HCT116 (cell line): ENCODE data around the gene IL11RA. TPM values are rescaled to one million over a fixed set of nuclear protein-coding genes. Genes with fewer than 3 reads are reported as not detected.

Source experiments
- ATAC-seq: fragments of 200-7000 bp; cut with Tn5 transposase; 2 replicates; pipeline ENCODE4 v1.9.1; 2020; ENCODE audit warnings: mild to moderate bottlenecking, moderate library complexity
- BruUV-seq: library from RNA; stranded (reverse); fragments of 400-500 nt; replicated peaks from 2 replicates; lab custom pipeline; 2021; lab: Mats Ljungman, UMichigan
- CTCF ChIA-PET: fragments of 300-600 bp; sonication (Branson Sonifier 250); formaldehyde crosslinking; loops from one replicate; lab custom pipeline; 2021; ENCODE audit warnings: antibody characterized with exemption; lab: Charles Lee
- POLR2A ChIA-PET: fragments of 300-600, 350-600 bp; sonication (Branson Sonifier 250); formaldehyde crosslinking; loops from one replicate; lab custom pipeline; 2021; ENCODE audit warnings: antibody characterized with exemption; lab: Charles Lee
- RAD21 ChIA-PET, 2 experiments: fragments of 300-600 bp; sonication (Branson Sonifier 250); formaldehyde crosslinking; loops; one replicate each; lab custom pipeline; 2023; ENCODE audit warnings: low total read pairs in 2 of 2; ENCODE audit not compliant: uncharacterized antibody in 2 of 2, unreplicated experiment in 2 of 2, low non-redundant PET in 1 of 2; lab: Charles Lee
- DNase-seq: peaks from one replicate; pipeline ENCODE4 v3.0.0-alpha.2; 2010; ENCODE audit warnings: low read depth, low spot score
- H2AFZ ChIP-seq: fragments of 200-600 bp; shearing (Covaris generic), sonication (generic); 2 replicates; pipeline ENCODE4 v1.6.1; 2017; ENCODE audit warnings: low read depth, mixed run types, mixed read lengths, antibody characterized with exemption, low read length; ENCODE audit not compliant: poor library complexity, severe bottlenecking
- H3K27ac ChIP-seq: 2 replicates; pipeline ENCODE4 v1.5.1; 2012; ENCODE audit warnings: low read depth, low read length
- H3K27me3 ChIP-seq: fragments of 200-600 bp; sonication (generic); 2 replicates; pipeline ENCODE4 v1.6.1; 2016; ENCODE audit warnings: mixed run types, low read length, mixed read lengths; ENCODE audit not compliant: insufficient read depth
- H3K36me3 ChIP-seq, 2 experiments: fragments of 200-500 bp in 1 of 2; fragments of 200-600 bp in 1 of 2; sonication (Bioruptor generic) in 1 of 2; sonication (generic) in 1 of 2; 2 replicates each; pipeline versions ENCODE4 v1.5.1 to v1.6.1; 2014 to 2016; ENCODE audit warnings: low read length in 2 of 2, inconsistent platforms in 1 of 2, mixed read lengths in 1 of 2, mixed run types in 1 of 2; ENCODE audit not compliant: insufficient read depth in 2 of 2, control insufficient read depth in 1 of 2
- H3K4me1 ChIP-seq, 2 experiments: fragments of 200-600 bp in 1 of 2; sonication (generic) in 1 of 2; 2 replicates each; pipeline versions ENCODE4 v1.5.1 to v1.6.1; 2012 to 2017; ENCODE audit warnings: low read length in 2 of 2, inconsistent platforms in 1 of 2, mild to moderate bottlenecking in 1 of 2, mixed read lengths in 1 of 2, mixed run types in 1 of 2, moderate library complexity in 1 of 2; ENCODE audit not compliant: insufficient read depth in 2 of 2, control insufficient read depth in 1 of 2
- H3K4me2 ChIP-seq: fragments of 200-600 bp; sonication (generic); 2 replicates; pipeline ENCODE4 v1.6.1; 2017; ENCODE audit warnings: mixed run types, low read length, mixed read lengths
- H3K4me3 ChIP-seq, 2 experiments: fragments of 200-600 bp in 1 of 2; sonication (generic) in 1 of 2; replicated peaks in 1 of 2; 2 replicates each; pipeline ENCODE4 v1.5.1; 2011 to 2016; ENCODE audit warnings: low read length in 2 of 2, control low read depth in 1 of 2, low read depth in 1 of 2, mild to moderate bottlenecking in 1 of 2, mixed read lengths in 1 of 2, mixed run types in 1 of 2
- H3K79me2 ChIP-seq: fragments of 200-600 bp; sonication (generic); 2 replicates; pipeline ENCODE4 v1.6.1; 2017; ENCODE audit warnings: mild to moderate bottlenecking, mixed run types, low read length, moderate library complexity, mixed read lengths; ENCODE audit not compliant: insufficient read depth
- H3K9ac ChIP-seq: fragments of 200-600 bp; sonication (generic); 2 replicates; pipeline ENCODE4 v1.6.1; 2016; ENCODE audit warnings: low read length, mixed read lengths
- H3K9me2 ChIP-seq: fragments of 200-600 bp; sonication (generic), shearing (Covaris generic); 2 replicates; pipeline ENCODE4 v1.6.1; 2017; ENCODE audit warnings: mixed run types, mild to moderate bottlenecking, moderate library complexity; ENCODE audit not compliant: insufficient read depth
- H3K9me3 ChIP-seq, 2 experiments: fragments of 200-500 bp in 1 of 2; fragments of 200-600 bp in 1 of 2; sonication (Bioruptor generic) in 1 of 2; sonication (generic) in 1 of 2; 2 replicates each; pipeline ENCODE4 v1.6.1; 2014 to 2017; ENCODE audit warnings: low read length in 2 of 2, mixed read lengths in 2 of 2, inconsistent platforms in 1 of 2, low read depth in 1 of 2, mild to moderate bottlenecking in 1 of 2, mixed run types in 1 of 2, moderate library complexity in 1 of 2; ENCODE audit not compliant: control insufficient read depth in 1 of 2, insufficient read depth in 1 of 2
- H4K20me1 ChIP-seq: fragments of 200-600 bp; sonication (generic), shearing (Covaris generic); 2 replicates; pipeline ENCODE4 v1.6.1; 2017; ENCODE audit warnings: mixed run types, mild to moderate bottlenecking, moderate library complexity; ENCODE audit not compliant: insufficient read depth
- CBX3 ChIP-seq: IDR thresholded peaks from 2 replicates; pipeline ENCODE4 v1.6.1; 2012; ENCODE audit warnings: low read depth
- EGR1 ChIP-seq: IDR thresholded peaks from 2 replicates; pipeline ENCODE4 v1.6.1; 2012; ENCODE audit warnings: low read depth
- EZH2 ChIP-seq: fragments of 200-600 bp; sonication (generic); IDR thresholded peaks from 2 replicates; pipeline ENCODE4 v1.6.1; 2017; ENCODE audit warnings: antibody characterized with exemption, mixed run types
- EZH2phosphoT487 ChIP-seq: fragments of 200-600 bp; IDR thresholded peaks from 2 replicates; pipeline ENCODE4 v1.6.1; 2018; ENCODE audit warnings: antibody characterized with exemption, borderline replicate concordance
- FOSL1 ChIP-seq: IDR thresholded peaks from 2 replicates; pipeline ENCODE4 v1.6.1; 2012; ENCODE audit warnings: low read depth
- POLR2AphosphoS5 ChIP-seq: IDR thresholded peaks from 2 replicates; pipeline ENCODE4 v1.6.1; 2011; ENCODE audit warnings: mild to moderate bottlenecking, low read depth, low read length, moderate library complexity
- REST ChIP-seq: IDR thresholded peaks from 2 replicates; pipeline ENCODE4 v1.6.1; 2012; ENCODE audit warnings: low read depth
- SIN3A ChIP-seq: IDR thresholded peaks from 2 replicates; pipeline ENCODE4 v1.6.1; 2012; ENCODE audit warnings: low read depth
- ZFX ChIP-seq: fragments of 450-650 bp; IDR thresholded peaks from 2 replicates; pipeline ENCODE4 v1.6.1; 2017
- intact Hi-C: fragments of 100-400 bp; cut with micrococcal nuclease; formaldehyde crosslinking; loops from 2 replicates; pipeline ENCODE4 v1.10.0; 2022
- total RNA-seq: library from RNA; stranded (reverse); gene quantifications from one replicate; pipeline ENCODE4 v1.2.1, GENCODE V29; 2021; ENCODE audit not compliant: unreplicated experiment

IL11RA gene
- total RNA-seq, 1 experiment from 2014 or later: 10.6 TPM

GRCh38 chr9:34662526-34663302, 10.7 kb downstream of the IL11RA start, which contains the start of gene CCL27:
Gene CCL27, minus strand, starts transcription at chr9:34662657. Its CDS starts 24 bp downstream, at chr9:34662633.
- peaks cover 8% of the 10 kb centered on the region; the same call in 1 of the 2 replicates for H3K79me2 ChIP-seq
- H4K20me1 ChIP-seq: no peaks in the 10 kb centered on the region
- intact Hi-C loops: no loop called here
- TF ChIP-seq EZH2: no peak
- TF ChIP-seq POLR2AphosphoS5: no peak
- CTCF ChIA-PET: interaction anchor here (1.2 kb wide), 1 partner anchor 40 kb away, joined by 3 read pairs; no protein-coding TSS in a partner anchor
- RAD21 ChIA-PET: no interaction called here
- ATAC-seq (no peak), DNase-seq (no peak)
- no peaks in the 10 kb centered on the region for H3K9me3 ChIP-seq
- H3K4me2 ChIP-seq: no peak within 1 kb of the TSS
- H3K4me1 ChIP-seq: peaks cover 12 to 38% of the 10 kb centered on the region in 2 experiments
- POLR2A ChIA-PET: no interaction called here
- no peak within 1 kb of the TSS for H3K27ac ChIP-seq
- H3K36me3 ChIP-seq: no peaks in the 10 kb centered on the region
- no peak within 1 kb of the TSS for H3K9ac ChIP-seq
- H3K9me2 ChIP-seq: no peaks in the 10 kb centered on the region
- no peaks in the 10 kb centered on the region for H3K27me3 ChIP-seq
- no TSS peak for BruUV-seq
- no peak within 1 kb of the TSS for H3K4me3 ChIP-seq
- no peak within 1 kb of the TSS for H2AFZ ChIP-seq

GRCh38 chr9:34663303-34663605, 11.3 kb downstream of the IL11RA start:
- TF ChIP-seq FOSL1 (no peak), EGR1 (no peak), EZH2 (no peak), SIN3A (no peak), ZFX (no peak), EZH2phosphoT487 (no peak), CBX3 (no peak), REST (no peak)
- H4K20me1 ChIP-seq: no peaks in the 10 kb centered on the region
- H3K9me2 ChIP-seq: no peaks in the 10 kb centered on the region
- ChIA-PET POLR2A (no interaction called here), CTCF (interaction anchor here (1.2 kb wide), 1 partner anchor 39 kb away, joined by 3 read pairs; no protein-coding TSS in a partner anchor), RAD21 (no interaction called here)
- peaks cover 12% of the 10 kb centered on the region; the same call in 1 of the 2 replicates for H3K79me2 ChIP-seq
- BruUV-seq: no TSS peak
- H3K4me1 ChIP-seq: peaks cover 12 to 38% of the 10 kb centered on the region in 2 experiments
- H3K36me3 ChIP-seq: no peaks in the 10 kb centered on the region
- H3K9ac ChIP-seq: no peak overlapping the region
- H3K4me2 ChIP-seq: no peak overlapping the region
- H3K27ac ChIP-seq: no peak overlapping the region
- ATAC-seq (no peak), DNase-seq (no peak)
- no peak overlapping the region for H3K4me3 ChIP-seq
- intact Hi-C loops: no loop called here
- H3K27me3 ChIP-seq: no peaks in the 10 kb centered on the region
- H3K9me3 ChIP-seq: no peaks in the 10 kb centered on the region
- H2AFZ ChIP-seq: no peak overlapping the region
